GM18507 (cell line): Measurements from ENCODE around the gene SUPT7L.

Experiments used
- DNase-seq: peaks from one replicate; pipeline ENCODE4 v3.0.0; 2011; ENCODE audit warnings: low read depth; ENCODE audit not compliant: insufficient read length; ENCODE audit errors: extremely low spot score
- FAIRE-seq: peaks from 2 replicates; lab custom pipeline; 2011; peaks lifted over from hg19 to GRCh38; lab: Jason Lieb, UNC

The SUPT7L gene

GRCh38 chr2:27663285-27664153 is at the start of gene SUPT7L, which contains the start of gene SLC4A1AP:
TSS of gene SUPT7L (minus strand) at chr2:27663614. CDS start at chr2:27662192, 1,422 bp downstream.
TSS of gene SLC4A1AP (plus strand) at chr2:27663889. CDS start at chr2:27663915, 26 bp downstream.
- FAIRE-seq (peak; percentile 87), DNase-seq (peak; percentile 58)

GRCh38 chr2:27713201-27713600 is 49.8 kb upstream of the SUPT7L start:
- DNase-seq (no peak), FAIRE-seq (no peak)

GRCh38 chr2:27712522-27712921 is 49.1 kb upstream of the SUPT7L start:
- FAIRE-seq (no peak), DNase-seq (no peak)

GRCh38 chr2:27711804-27712203 is 48.4 kb upstream of the SUPT7L start:
- FAIRE-seq (no peak), DNase-seq (no peak)

GRCh38 chr2:27710640-27711430 is 47.4 kb upstream of the SUPT7L start:
- DNase-seq: no peak
- FAIRE-seq: no peak

GRCh38 chr2:27709960-27710575 is 46.7 kb upstream of the SUPT7L start:
- FAIRE-seq: no peak

GRCh38 chr2:27709326-27709725 is 45.9 kb upstream of the SUPT7L start:
- no peak for FAIRE-seq
- DNase-seq: no peak

More at GRCh38 chr2:27709960-27710575, 46.7 kb upstream of the SUPT7L start:
- no peak for DNase-seq

GRCh38 chr2:27708666-27709065 is 45.3 kb upstream of the SUPT7L start:
- no peak for FAIRE-seq
- DNase-seq: no peak

GRCh38 chr2:27708257-27708654 is 44.8 kb upstream of the SUPT7L start:
- FAIRE-seq (no peak), DNase-seq (no peak)

GRCh38 chr2:27707462-27708256 is 44.2 kb upstream of the SUPT7L start:
- DNase-seq: no peak
- FAIRE-seq: no peak

- FAIRE-seq: no peak
- no peak for DNase-seq
These were observed 42.6 kb upstream of the SUPT7L start for GRCh38 chr2:27705851-27706622.

- FAIRE-seq (no peak), DNase-seq (no peak)
These were observed 41.0 kb upstream of the SUPT7L start for GRCh38 chr2:27704342-27704876.

GRCh38 chr2:27703638-27704341 is 40.4 kb upstream of the SUPT7L start:
- DNase-seq (peak; percentile 68), FAIRE-seq (peak; percentile 80)

GRCh38 chr2:27702302-27702701 is 38.9 kb upstream of the SUPT7L start:
- DNase-seq (no peak), FAIRE-seq (no peak)

GRCh38 chr2:27701676-27702075 is 38.3 kb upstream of the SUPT7L start:
- FAIRE-seq (no peak), DNase-seq (no peak)

- no peak for DNase-seq
These were observed 34.2 kb upstream of the SUPT7L start for GRCh38 chr2:27697660-27698059.

GRCh38 chr2:27690052-27690451 is 26.6 kb upstream of the SUPT7L start:
- no peak for DNase-seq
- no peak for FAIRE-seq

More at GRCh38 chr2:27697660-27698059, 34.2 kb upstream of the SUPT7L start:
- FAIRE-seq: no peak

GRCh38 chr2:27689424-27689823 is 26.0 kb upstream of the SUPT7L start:
- FAIRE-seq (no peak), DNase-seq (no peak)
